ENCODE results near the gene CCDC15.

- no peak for TF ChIP-seq ZNF565 (CRISPR knock-in tag; conservative IDR thresholded peaks at IDR 0.05; ENCODE audit: low read depth)
- TF ChIP-seq ZFP30 (CRISPR knock-in tag; IDR thresholded peaks at IDR 0.05): no peak
- no peak for TF ChIP-seq ESRRG (CRISPR knock-in tag; IDR thresholded peaks at IDR 0.05)
- TF ChIP-seq ZFP3 (CRISPR knock-in tag; IDR thresholded peaks at IDR 0.05): no peak
- no peak for TF ChIP-seq ISL1 (CRISPR knock-in tag; IDR thresholded peaks at IDR 0.05)
- no peak for TF ChIP-seq TOX (CRISPR knock-in tag; IDR thresholded peaks at IDR 0.05; ENCODE audit: borderline replicate concordance)
- TF ChIP-seq POU6F1 (CRISPR knock-in tag; IDR thresholded peaks at IDR 0.05; ENCODE audit: borderline replicate concordance, low read depth): no peak
- no peak for TF ChIP-seq PATZ1 (CRISPR knock-in tag; IDR thresholded peaks at IDR 0.05; ENCODE audit: borderline replicate concordance)
- no peak for TF ChIP-seq ARNTL (CRISPR knock-in tag; IDR thresholded peaks at IDR 0.05; ENCODE audit: borderline replicate concordance, low read depth)
- no peak for TF ChIP-seq CREB5 (CRISPR knock-in tag; IDR thresholded peaks at IDR 0.05; ENCODE audit: low read depth)
These were observed 125.3 kb downstream of the CCDC15 start for GRCh38 chr11:125079151-125079877.

Measured in SK-N-SH treated with all-trans-retinoic acid at 6 μM for 48 hours (cell line).